NB4 (cell line): ENCODE data around the gene HDAC9.

Source experiments
- MYC ChIP-seq: IDR thresholded peaks from 2 replicates; pipeline ENCODE4 v1.6.1; 2011; ENCODE audit warnings: low read depth, low read length
- POLR2A ChIP-seq: IDR thresholded peaks from 2 replicates; pipeline ENCODE4 v1.6.1; 2011; ENCODE audit warnings: mild to moderate bottlenecking; ENCODE audit not compliant: insufficient read length; ENCODE audit errors: extremely low read depth
- TF ChIP-seq, protein P1 (sequence below): IDR thresholded peaks from one replicate; pipeline ENCODE4 v1.5.1; 2012; ENCODE audit warnings: low read depth, low read length
- TF ChIP-seq, protein P2 (sequence below): IDR thresholded peaks from 2 replicates; pipeline ENCODE4 v1.6.1; 2011; ENCODE audit warnings: low read depth, low read length

DNA sequence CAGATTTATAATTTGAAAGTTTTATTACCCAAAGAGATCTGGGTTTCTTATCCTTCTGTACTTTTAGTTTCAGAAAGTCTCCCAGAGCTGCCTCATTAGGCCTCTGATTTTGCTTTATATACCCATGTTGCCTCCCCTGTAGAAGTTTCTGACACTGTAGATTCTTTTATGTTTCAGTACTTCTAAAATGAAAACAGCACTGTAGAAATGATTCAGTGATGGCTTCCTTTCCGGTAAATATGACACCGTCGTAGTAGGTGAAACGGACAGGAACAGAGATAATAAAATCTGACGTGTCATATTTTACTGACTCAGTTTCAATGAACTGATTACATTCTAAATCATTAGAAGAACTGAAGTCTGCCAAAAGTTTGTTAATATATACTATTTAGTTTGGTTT lies 349.2 kb downstream of the HDAC9 start:
- TF ChIP-seq POLR2A (no peak), MYC (no peak)
- TF ChIP-seq, protein P1, sequence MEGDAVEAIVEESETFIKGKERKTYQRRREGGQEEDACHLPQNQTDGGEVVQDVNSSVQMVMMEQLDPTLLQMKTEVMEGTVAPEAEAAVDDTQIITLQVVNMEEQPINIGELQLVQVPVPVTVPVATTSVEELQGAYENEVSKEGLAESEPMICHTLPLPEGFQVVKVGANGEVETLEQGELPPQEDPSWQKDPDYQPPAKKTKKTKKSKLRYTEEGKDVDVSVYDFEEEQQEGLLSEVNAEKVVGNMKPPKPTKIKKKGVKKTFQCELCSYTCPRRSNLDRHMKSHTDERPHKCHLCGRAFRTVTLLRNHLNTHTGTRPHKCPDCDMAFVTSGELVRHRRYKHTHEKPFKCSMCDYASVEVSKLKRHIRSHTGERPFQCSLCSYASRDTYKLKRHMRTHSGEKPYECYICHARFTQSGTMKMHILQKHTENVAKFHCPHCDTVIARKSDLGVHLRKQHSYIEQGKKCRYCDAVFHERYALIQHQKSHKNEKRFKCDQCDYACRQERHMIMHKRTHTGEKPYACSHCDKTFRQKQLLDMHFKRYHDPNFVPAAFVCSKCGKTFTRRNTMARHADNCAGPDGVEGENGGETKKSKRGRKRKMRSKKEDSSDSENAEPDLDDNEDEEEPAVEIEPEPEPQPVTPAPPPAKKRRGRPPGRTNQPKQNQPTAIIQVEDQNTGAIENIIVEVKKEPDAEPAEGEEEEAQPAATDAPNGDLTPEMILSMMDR: no peak
- TF ChIP-seq, protein P2, sequence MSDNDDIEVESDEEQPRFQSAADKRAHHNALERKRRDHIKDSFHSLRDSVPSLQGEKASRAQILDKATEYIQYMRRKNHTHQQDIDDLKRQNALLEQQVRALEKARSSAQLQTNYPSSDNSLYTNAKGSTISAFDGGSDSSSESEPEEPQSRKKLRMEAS: no peak
